CD4-positive, alpha-beta memory T cell (primary cell): ENCODE data around the gene ODF4. TPM values are rescaled to one million over a fixed set of nuclear protein-coding genes. Genes with fewer than 3 reads are reported as not detected.

Experiments used
- CTCF ChIA-PET: fragments of 350-600 bp; sonication (Branson Sonifier 250); formaldehyde crosslinking; loops from one replicate; lab custom pipeline; 2021; ENCODE audit warnings: inconsistent platforms; ENCODE audit not compliant: partially characterized antibody; lab: Charles Lee
- POLR2A ChIA-PET: fragments of 350-600 bp; sonication (Branson Sonifier 250); formaldehyde crosslinking; loops from one replicate; lab custom pipeline; 2021; ENCODE audit not compliant: partially characterized antibody; lab: Charles Lee
- DNase-seq, 5 donors: peaks; one replicate each; pipeline versions ENCODE4 v3.0.0 to v3.0.0-alpha.2; 2020 to 2022; ENCODE audit warnings: mixed read lengths in 1 of 5
- H3K27ac ChIP-seq: one replicate; pipeline ENCODE4 v1.7.0; 2013; ENCODE audit warnings: low read depth, low read length
- H3K27me3 ChIP-seq: 2 replicates; pipeline ENCODE4 v1.7.0; 2013; ENCODE audit warnings: mild to moderate bottlenecking, low read length, moderate library complexity; ENCODE audit not compliant: insufficient read depth
- H3K36me3 ChIP-seq: 2 replicates; pipeline ENCODE4 v1.7.0; 2013; ENCODE audit warnings: mild to moderate bottlenecking, low read length, moderate library complexity; ENCODE audit not compliant: insufficient read depth
- H3K4me1 ChIP-seq: 2 replicates; pipeline ENCODE4 v1.7.0; 2013; ENCODE audit warnings: mild to moderate bottlenecking, low read length, moderate library complexity; ENCODE audit not compliant: insufficient read depth
- H3K4me3 ChIP-seq, 2 donors: one replicate each; pipeline ENCODE4 v1.7.0; 2013; ENCODE audit warnings: low read length in 2 of 2, mild to moderate bottlenecking in 1 of 2
- H3K9me3 ChIP-seq, 2 donors: one replicate each; pipeline ENCODE4 v1.7.0; 2013; ENCODE audit warnings: low read length in 2 of 2, control low read depth in 1 of 2; ENCODE audit not compliant: control insufficient read depth in 1 of 2
- H3K27ac Mint-ChIP-seq, 7 donors: one replicate each; pipeline ENCODE4 v1.8.0; 2020 to 2021; ENCODE audit warnings: mixed read lengths in 7 of 7, mild to moderate bottlenecking in 6 of 7, inconsistent platforms in 3 of 7, moderate library complexity in 3 of 7
- H3K27me3 Mint-ChIP-seq, 2 donors: one replicate each; pipeline ENCODE4 v1.8.0; 2020 to 2021; ENCODE audit warnings: mixed read lengths in 2 of 2
- H3K36me3 Mint-ChIP-seq, 2 donors: one replicate each; pipeline ENCODE4 v1.8.0; 2020 to 2021; ENCODE audit warnings: mixed read lengths in 2 of 2, inconsistent platforms in 1 of 2, mild to moderate bottlenecking in 1 of 2
- H3K4me1 Mint-ChIP-seq, 4 donors: one replicate each; pipeline ENCODE4 v1.8.0; 2020 to 2021; ENCODE audit warnings: mixed read lengths in 4 of 4, mild to moderate bottlenecking in 1 of 4
- H3K4me3 Mint-ChIP-seq, 8 donors: one replicate each; pipeline ENCODE4 v1.8.0; 2020 to 2021; ENCODE audit warnings: mixed read lengths in 8 of 8, mild to moderate bottlenecking in 7 of 8, moderate library complexity in 6 of 8, inconsistent platforms in 3 of 8
- H3K9me3 Mint-ChIP-seq, 8 donors: one replicate each; pipeline ENCODE4 v1.8.0; 2020 to 2021; ENCODE audit warnings: mixed read lengths in 8 of 8, mild to moderate bottlenecking in 5 of 8, inconsistent platforms in 3 of 8, moderate library complexity in 1 of 8
- intact Hi-C: fragments of 100-400 bp; cut with micrococcal nuclease; formaldehyde crosslinking; loops from one replicate; pipeline ENCODE4 v1.15.1; 2023
- polyA plus RNA-seq, 2 donors: library from polyadenylated mRNA; unstranded; fragments of 300-500 nt; fragmentation: Illumina TruSeq; gene quantifications; one replicate each; pipeline ENCODE4 v1.2.3, GENCODE V29; 2021
- total RNA-seq, 2 experiments: library from RNA; stranded (reverse); gene quantifications; one replicate each; pipeline ENCODE4 v1.2.3, GENCODE V29; 2021

Gene ODF4
- total and polyA plus RNA-seq, 4 experiments from 2014 or later: not detected

DNA sequence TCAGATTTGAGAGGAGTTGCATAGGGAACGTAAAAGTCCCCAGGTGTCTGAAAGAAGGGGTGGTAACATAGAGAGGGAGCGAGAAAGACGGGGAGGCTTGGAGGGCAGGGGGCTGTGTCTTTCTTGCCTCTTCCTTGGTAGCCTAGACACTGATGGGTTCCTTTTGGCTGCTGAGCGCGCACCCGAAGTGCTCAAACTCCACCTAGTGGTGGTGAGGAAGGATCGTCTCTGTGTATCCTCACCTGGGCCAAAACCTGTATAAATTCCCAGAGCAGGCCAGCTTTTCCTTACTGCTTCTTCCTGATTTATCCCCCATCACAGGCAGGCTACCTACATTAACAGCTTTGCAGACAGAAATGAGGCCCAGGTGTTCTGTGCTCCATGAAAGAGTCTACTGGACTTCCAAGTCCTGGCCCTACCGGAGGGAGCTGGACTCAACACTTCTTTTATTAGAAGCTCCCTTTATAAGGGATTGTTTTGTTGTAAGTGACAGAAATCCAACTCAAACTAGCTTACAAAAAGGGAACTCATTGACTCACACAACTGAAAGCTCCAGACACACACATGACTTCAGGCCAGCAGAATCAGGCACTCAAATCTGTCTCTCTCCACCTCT lies 38.9 kb upstream of the ODF4 start:
- peak overlapping the region in 2 of 8 donors; percentile 2 for H3K4me3 Mint-ChIP-seq
- Histone ChIP-seq H3K36me3 (no peaks in the 10 kb centered on the region), H3K27ac (no peak overlapping the region), H3K27me3 (no peaks in the 10 kb centered on the region), H3K4me1 (peaks cover 7% of the 10 kb centered on the region), H3K9me3 (no peaks in the 10 kb centered on the region), H3K4me3 (no peak overlapping the region)
- peak overlapping the region in 6 of 7 donors; percentile 47 to 90 (median 83) for H3K27ac Mint-ChIP-seq
- ChIA-PET POLR2A (interaction anchor here (0.5 to 5.0 kb wide), 11 partner anchors 12 to 182 kb away, joined by 3 to 34 read pairs (median 4); partner anchors contain the start of genes AURKB, CTC1, PFAS and RANGRF), CTCF (interaction anchor here (0.6 to 8.9 kb wide), 41 partner anchors 9 to 240 kb away, joined by 3 to 116 read pairs (median 4); partner anchors contain the start of genes ALOXE3, BORCS6, CTC1 and HES7)
- H3K9me3 Mint-ChIP-seq: no peaks in the 10 kb centered on the region
- peaks cover 0 to 1% of the 10 kb centered on the region in 2 donors for H3K27me3 Mint-ChIP-seq
- intact Hi-C loops: loop anchor here (1.0 to 2.0 kb wide), 8 partner anchors 53 to 240 kb away; no protein-coding TSS in a partner anchor
- no peaks in the 10 kb centered on the region for H3K36me3 Mint-ChIP-seq
- peaks cover 7 to 16% (median 11%) of the 10 kb centered on the region in 4 donors for H3K4me1 Mint-ChIP-seq
- DNase-seq: peak; percentile 62 to 76 (median 72)

DNA sequence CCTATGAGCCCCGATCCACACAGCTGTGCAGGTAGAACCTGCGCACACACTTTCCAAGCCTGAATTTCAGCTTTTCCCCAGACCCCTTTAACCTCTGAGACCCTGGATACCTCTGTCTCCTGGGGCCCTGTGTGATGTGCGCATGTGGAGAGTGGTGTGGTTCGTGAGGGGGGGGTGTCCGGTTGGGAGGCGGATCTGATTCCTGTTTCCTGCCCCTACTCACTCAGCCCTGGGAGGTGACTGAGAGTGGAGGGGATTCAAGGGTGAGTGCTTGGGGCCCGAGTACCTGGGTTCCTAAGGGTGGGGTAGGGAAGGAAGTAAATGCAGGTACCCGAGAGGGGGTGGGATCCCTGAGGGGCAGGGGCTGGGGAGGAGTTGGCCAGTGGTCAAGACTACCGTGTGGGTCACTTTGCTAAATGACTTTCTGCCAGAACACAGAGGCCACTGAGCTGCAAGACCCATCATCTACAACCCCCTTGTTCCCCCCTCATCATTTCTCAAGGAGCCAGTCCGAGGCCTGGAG lies 29.0 kb upstream of the ODF4 start:
- ChIA-PET CTCF (no interaction called here), POLR2A (no interaction called here)
- H3K4me3 ChIP-seq: no peak overlapping the region
- H3K9me3 ChIP-seq: no peaks in the 10 kb centered on the region
- no peak overlapping the region for H3K27ac ChIP-seq
- Mint-ChIP-seq H3K9me3 (no peaks in the 10 kb centered on the region), H3K27ac (no peak overlapping the region), H3K27me3 (peaks cover 7 to 13% of the 10 kb centered on the region in 2 donors), H3K4me3 (no peak overlapping the region), H3K4me1 (peaks cover 0 to 4% (median 0%) of the 10 kb centered on the region in 4 donors), H3K36me3 (no peaks in the 10 kb centered on the region)
- H3K27me3 ChIP-seq: no peaks in the 10 kb centered on the region
- no peak for DNase-seq
- intact Hi-C loops: no loop called here
- H3K4me1 ChIP-seq: no peaks in the 10 kb centered on the region
- H3K36me3 ChIP-seq: no peaks in the 10 kb centered on the region

DNA sequence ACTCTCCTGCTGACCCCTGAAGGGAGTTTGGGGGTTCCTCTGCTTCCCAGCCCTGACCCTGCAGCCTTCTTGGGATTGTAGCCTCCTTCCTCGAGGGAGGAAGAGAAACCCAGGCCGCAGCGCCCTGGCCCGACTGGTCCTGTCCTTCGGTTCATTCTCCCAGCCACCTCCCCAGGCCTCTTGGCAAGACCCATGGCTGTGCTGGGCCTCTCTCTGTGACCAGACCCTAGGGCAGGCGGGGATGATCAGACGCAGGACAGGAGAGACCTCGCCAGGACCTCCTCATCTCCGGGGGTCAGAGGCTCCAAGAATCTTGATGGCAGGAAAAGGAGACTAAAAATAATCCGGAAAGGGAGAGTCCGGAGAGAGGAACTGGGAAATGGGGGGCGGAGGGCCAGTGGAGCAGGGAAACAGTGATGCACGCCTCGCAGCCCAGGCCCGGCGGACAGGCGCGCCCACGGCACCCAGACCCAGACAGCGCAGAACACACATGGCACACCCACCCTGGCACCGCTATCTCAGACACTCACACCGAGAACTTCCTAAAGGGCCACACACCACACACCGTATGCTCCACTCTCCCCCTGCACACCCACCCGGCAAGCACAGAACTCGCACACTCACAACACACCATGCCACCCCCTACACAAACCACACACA lies 28.4 kb upstream of the ODF4 start:
- Mint-ChIP-seq H3K36me3 (no peaks in the 10 kb centered on the region), H3K4me3 (no peak overlapping the region)
- CTCF ChIA-PET: no interaction called here

GRCh38 chr17:8312251-8312650 lies 27.4 kb upstream of the ODF4 start:
- Mint-ChIP-seq H3K27me3 (peaks cover 7 to 17% of the 10 kb centered on the region in 2 donors), H3K4me3 (no peak overlapping the region), H3K4me1 (peaks cover 0 to 4% (median 0%) of the 10 kb centered on the region in 4 donors), H3K9me3 (no peaks in the 10 kb centered on the region), H3K27ac (no peak overlapping the region), H3K36me3 (no peaks in the 10 kb centered on the region)
- DNase-seq: no peak
- Histone ChIP-seq H3K4me3 (no peak overlapping the region), H3K27ac (no peak overlapping the region), H3K36me3 (no peaks in the 10 kb centered on the region), H3K4me1 (no peaks in the 10 kb centered on the region), H3K27me3 (no peaks in the 10 kb centered on the region), H3K9me3 (no peaks in the 10 kb centered on the region)
- ChIA-PET POLR2A (no interaction called here), CTCF (no interaction called here)
- intact Hi-C loops: no loop called here

More for the DNA sequence above, 28.4 kb upstream of the ODF4 start:
- Mint-ChIP-seq H3K27me3 (peaks cover 7 to 17% of the 10 kb centered on the region in 2 donors), H3K9me3 (no peaks in the 10 kb centered on the region), H3K27ac (no peak overlapping the region), H3K4me1 (peaks cover 0 to 4% (median 0%) of the 10 kb centered on the region in 4 donors)
- H3K27ac ChIP-seq: no peak overlapping the region
- DNase-seq: no peak
- H3K4me1 ChIP-seq: no peaks in the 10 kb centered on the region
- no peaks in the 10 kb centered on the region for H3K36me3 ChIP-seq
- intact Hi-C loops: no loop called here
- H3K4me3 ChIP-seq: no peak overlapping the region
- H3K9me3 ChIP-seq: no peaks in the 10 kb centered on the region
- POLR2A ChIA-PET: no interaction called here
- H3K27me3 ChIP-seq: no peaks in the 10 kb centered on the region

- intact Hi-C loops: no loop called here
- POLR2A ChIA-PET: no interaction called here
- no peak overlapping the region for H3K27ac ChIP-seq
- H3K9me3 Mint-ChIP-seq: no peaks in the 10 kb centered on the region
- CTCF ChIA-PET: no interaction called here
- H3K27me3 Mint-ChIP-seq: peaks cover 7 to 17% of the 10 kb centered on the region in 2 donors
- H3K27me3 ChIP-seq: no peaks in the 10 kb centered on the region
- H3K4me3 ChIP-seq: no peak overlapping the region
- H3K4me3 Mint-ChIP-seq: no peak overlapping the region
- H3K27ac Mint-ChIP-seq: no peak overlapping the region
- no peaks in the 10 kb centered on the region for H3K36me3 ChIP-seq
- H3K4me1 Mint-ChIP-seq: peaks cover 0 to 4% (median 0%) of the 10 kb centered on the region in 4 donors
- no peaks in the 10 kb centered on the region for H3K36me3 Mint-ChIP-seq
- DNase-seq: no peak
- H3K4me1 ChIP-seq: no peaks in the 10 kb centered on the region
- no peaks in the 10 kb centered on the region for H3K9me3 ChIP-seq
These were observed 26.7 kb upstream of the ODF4 start for GRCh38 chr17:8312726-8313600.

DNA sequence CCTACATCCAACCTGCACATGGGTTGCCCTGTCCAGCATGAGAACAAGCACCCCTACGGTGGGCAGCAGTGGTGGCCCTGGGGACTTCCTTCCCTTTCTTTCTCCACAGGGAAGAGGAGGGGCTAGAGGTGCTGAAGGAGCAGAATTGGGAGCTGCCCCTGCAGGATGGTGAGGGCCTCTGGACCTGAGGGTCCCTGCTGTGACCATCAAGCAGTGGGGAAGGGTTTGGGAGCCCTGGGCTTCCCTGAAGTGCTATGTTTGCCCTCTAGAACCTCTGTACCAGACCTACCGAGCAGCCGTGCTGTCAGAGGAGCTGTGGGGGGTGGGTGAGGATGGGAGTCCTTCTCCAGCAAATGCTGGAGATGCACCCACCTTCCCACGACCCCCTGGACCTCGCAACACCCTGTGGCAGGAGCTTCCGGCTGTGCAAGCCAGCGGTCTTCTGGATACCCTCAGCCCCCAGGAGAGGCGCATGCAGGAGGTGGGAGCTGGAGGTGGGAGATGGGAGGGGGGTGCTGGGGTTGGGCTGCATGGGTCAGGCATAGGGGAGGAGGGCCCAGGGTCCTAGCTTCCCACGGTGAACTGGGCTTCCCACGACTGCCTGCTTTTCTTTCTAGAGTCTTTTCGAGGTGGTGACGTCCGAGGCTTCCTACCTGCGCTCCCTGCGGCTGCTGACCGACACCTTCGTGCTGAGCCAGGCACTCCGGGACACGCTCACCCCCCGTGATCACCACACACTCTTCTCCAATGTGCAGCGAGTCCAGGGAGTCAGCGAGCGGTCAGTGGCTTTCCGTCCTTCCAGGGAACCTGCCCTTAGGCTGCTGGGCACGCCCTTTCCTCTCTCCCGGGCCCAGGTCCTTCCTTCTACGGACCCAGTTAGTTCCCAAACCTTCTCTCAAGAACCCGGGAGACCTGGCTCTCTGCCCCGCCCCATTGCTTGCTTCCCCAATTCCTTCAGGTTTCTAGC lies 24.6 kb upstream of the ODF4 start:
- H3K9me3 Mint-ChIP-seq: no peaks in the 10 kb centered on the region
- H3K4me1 Mint-ChIP-seq: peaks cover 0 to 2% (median 0%) of the 10 kb centered on the region in 4 donors
- Histone ChIP-seq H3K9me3 (no peaks in the 10 kb centered on the region), H3K27ac (no peak overlapping the region), H3K36me3 (no peaks in the 10 kb centered on the region), H3K4me1 (no peaks in the 10 kb centered on the region), H3K4me3 (no peak overlapping the region), H3K27me3 (no peaks in the 10 kb centered on the region)
- no peak overlapping the region for H3K4me3 Mint-ChIP-seq
- H3K27me3 Mint-ChIP-seq: peaks cover 7 to 18% of the 10 kb centered on the region in 2 donors
- H3K36me3 Mint-ChIP-seq: no peaks in the 10 kb centered on the region
- ChIA-PET POLR2A (no interaction called here), CTCF (no interaction called here)
- no peak overlapping the region for H3K27ac Mint-ChIP-seq
- DNase-seq: no peak
- intact Hi-C loops: no loop called here
